GM12878 (cell line): ENCODE results near the gene UXS1. TPM values are rescaled to one million over a fixed set of nuclear protein-coding genes. Genes with fewer than 3 reads are reported as not detected.

Source experiments
- ATAC-seq: fragments of 200-7000 bp; cut with Tn5 transposase; 3 replicates; pipeline ENCODE4 v1.9.1; 2020; ENCODE audit warnings: mild to moderate bottlenecking, moderate library complexity
- BruUV-seq: library from RNA; stranded (reverse); fragments of 400-500 nt; replicated peaks from 2 replicates; lab custom pipeline; 2021; lab: Mats Ljungman, UMichigan
- CTCF ChIA-PET: fragments of 300-600 bp; sonication (Branson Sonifier 250); formaldehyde crosslinking; extraction: SDS; loops from one replicate; lab custom pipeline; 2021; ENCODE audit warnings: inconsistent platforms; lab: Yijun Ruan, JAX
- POLR2A ChIA-PET: fragments of 350-600 bp; formaldehyde crosslinking; extraction: SDS; loops from one replicate; lab custom pipeline; 2021; ENCODE audit warnings: inconsistent platforms; lab: Charles Lee
- RAD21 ChIA-PET: fragments of 300-600 bp; sonication (Branson Sonifier 250); formaldehyde crosslinking; loops from one replicate; lab custom pipeline; 2023; ENCODE audit warnings: antibody characterized with exemption; ENCODE audit not compliant: unreplicated experiment; lab: Charles Lee
- SMC1A ChIA-PET: fragments of 300-600 bp; sonication (Branson Sonifier 250); formaldehyde crosslinking; loops from one replicate; lab custom pipeline; 2023; ENCODE audit not compliant: unreplicated experiment, uncharacterized antibody; lab: Charles Lee
- DNase-seq: peaks from one replicate; pipeline ENCODE4 v3.0.0-alpha.2; 2011; ENCODE audit warnings: low read depth, low spot score
- FAIRE-seq: peaks from 3 replicates; lab custom pipeline; 2011; peaks lifted over from hg19 to GRCh38; lab: Jason Lieb, UNC
- H2AFZ ChIP-seq: 2 replicates; pipeline ENCODE4 v1.6.0; 2011; ENCODE audit warnings: low read depth, low read length, control low read depth; ENCODE audit not compliant: control insufficient read depth
- H3K27ac ChIP-seq: 2 replicates; pipeline ENCODE4 v1.5.1; 2011; ENCODE audit warnings: control low read depth; ENCODE audit not compliant: control insufficient read depth, insufficient read depth
- H3K27me3 ChIP-seq, 2 experiments: replicated peaks in 1 of 2; 2 replicates each; pipeline versions ENCODE4 v1.6.0 to v1.6.1; 2011; ENCODE audit warnings: low read length in 1 of 2; ENCODE audit not compliant: control insufficient read depth in 2 of 2, insufficient read depth in 2 of 2
- H3K36me3 ChIP-seq, 2 experiments: 2 replicates each; pipeline ENCODE4 v1.5.1; 2011; ENCODE audit warnings: low read length in 1 of 2; ENCODE audit not compliant: control insufficient read depth in 2 of 2, insufficient read depth in 2 of 2
- H3K4me1 ChIP-seq: 2 replicates; pipeline ENCODE4 v1.6.1; 2011; ENCODE audit warnings: mild to moderate bottlenecking, low read length, moderate library complexity, mixed read lengths; ENCODE audit not compliant: control insufficient read depth, insufficient read depth
- H3K4me2 ChIP-seq: 2 replicates; pipeline ENCODE4 v1.6.0; 2011; ENCODE audit warnings: control low read depth; ENCODE audit not compliant: control insufficient read depth, insufficient read depth
- H3K4me3 ChIP-seq: fragments of 200-600 bp; sonication (generic); 2 replicates; pipeline ENCODE4 v1.5.1; 2016
- H3K79me2 ChIP-seq: 2 replicates; pipeline ENCODE4 v1.6.0; 2011; ENCODE audit warnings: low read length; ENCODE audit not compliant: control insufficient read depth, insufficient read depth
- H3K9ac ChIP-seq: 2 replicates; pipeline ENCODE4 v1.8.0; 2011; ENCODE audit warnings: low read length, control low read depth, mixed read lengths; ENCODE audit not compliant: control insufficient read depth, insufficient read depth
- H3K9me3 ChIP-seq: replicated peaks from 3 replicates; pipeline ENCODE4 v1.5.1; 2011; ENCODE audit warnings: mild to moderate bottlenecking, low read length; ENCODE audit not compliant: control insufficient read depth, insufficient read depth
- H4K20me1 ChIP-seq: 2 replicates; pipeline ENCODE4 v1.6.0; 2011; ENCODE audit not compliant: control insufficient read depth, insufficient read depth
- ATF7 ChIP-seq: fragments of 450-650 bp; IDR thresholded peaks from 2 replicates; pipeline ENCODE4 v1.6.1; 2016; ENCODE audit warnings: low read depth, mild to moderate bottlenecking
- CREB1 ChIP-seq: IDR thresholded peaks from 2 replicates; pipeline ENCODE4 v1.6.1; 2012; ENCODE audit warnings: low read depth, mild to moderate bottlenecking, inconsistent platforms
- EGR1 ChIP-seq, 2 experiments: IDR thresholded peaks; 1 replicate in 1 of 2; 2 replicates in 1 of 2; pipeline ENCODE4 v1.6.1; 2011 to 2012; ENCODE audit warnings: low read depth in 2 of 2, low read length in 2 of 2, borderline replicate concordance in 1 of 2, mild to moderate bottlenecking in 1 of 2, moderate library complexity in 1 of 2
- LARP7 ChIP-seq: fragments of 450-650 bp; IDR thresholded peaks from 2 replicates; pipeline ENCODE4 v1.6.1; 2017; ENCODE audit warnings: mild to moderate bottlenecking
- NR2F1 ChIP-seq: fragments of 450-650 bp; conservative IDR thresholded peaks from 2 replicates; pipeline ENCODE4 v1.6.1; 2017; ENCODE audit warnings: mild to moderate bottlenecking
- SMARCA5 ChIP-seq: fragments of 450-650 bp; IDR thresholded peaks from 2 replicates; pipeline ENCODE4 v1.6.1; 2017; ENCODE audit warnings: mild to moderate bottlenecking
- SPI1 ChIP-seq: IDR thresholded peaks from 2 replicates; pipeline ENCODE4 v1.6.1; 2011; ENCODE audit warnings: low read depth, mild to moderate bottlenecking, low read length, moderate library complexity, borderline replicate concordance; ENCODE audit not compliant: insufficient read depth
- SRF ChIP-seq, 2 experiments: IDR thresholded peaks; 2 replicates each; pipeline ENCODE4 v1.6.1; 2011; ENCODE audit warnings: low read depth in 2 of 2, low read length in 2 of 2, mild to moderate bottlenecking in 1 of 2, moderate library complexity in 1 of 2
- TARDBP ChIP-seq: IDR thresholded peaks from 2 replicates; pipeline ENCODE4 v1.6.1; 2016; ENCODE audit warnings: borderline replicate concordance
- WGBS: methylation state at CpG from one replicate; pipeline ENCODE4 v1.1.6; 2016; ENCODE audit warnings: low lambda C conversion rate; ENCODE audit not compliant: insufficient replicate concordance, insufficient coverage; ENCODE audit errors: missing lambda C conversion rate; 5-methylcytosine and 5-hydroxymethylcytosine counted together
- in situ Hi-C: fragments of 300-500 bp; cut with MboI; formaldehyde crosslinking; loops from 9 replicates; pipeline ENCODE4 v1.14.3; 2018; ENCODE audit warnings: mixed read lengths
- intact Hi-C: fragments of 100-400 bp; cut with micrococcal nuclease; formaldehyde crosslinking; loops from one replicate; pipeline ENCODE4 v1.14.2; 2022; ENCODE audit not compliant: unreplicated experiment
- polyA plus RNA-seq, 11 experiments: library from polyadenylated mRNA; depleted of rRNA in 4 of 11; unstranded in 6 of 11; stranded (reverse) in 5 of 11; fragments of >200 nt; fragmentation: Nextera tagmentation in 4 of 11; fragmentation: Illumina TruSeq in 1 of 11; extraction: Ambion mirVana in 4 of 11; extraction: Trizol in 1 of 11; gene quantifications; 1 replicate in 1 of 11; 2 replicates in 10 of 11; pipeline versions ENCODE4 v1.2.1 to v1.2.3, GENCODE V29; 2011 to 2016; ENCODE audit warnings: inconsistent platforms in 2 of 11, missing spikeins in 2 of 11, low read depth in 1 of 11
- total RNA-seq, 4 experiments: library from RNA; depleted of rRNA in 3 of 4; stranded (reverse); fragments of >200 nt in 3 of 4; fragmentation: Illumina TruSeq in 1 of 4; extraction: Trizol in 1 of 4; gene quantifications; 2 replicates each; pipeline versions ENCODE4 v1.2.1 to v1.2.3, GENCODE V29; 2013 to 2021

Gene UXS1
- total and polyA plus RNA-seq, 10 of the 15 experiments (the other 5 are each of a cell fraction or from before 2014, with no cell fraction given): 6.0 to 25.4 (median 24.0) TPM

GRCh38 chr2:106106622-106107508 lies 87.2 kb downstream of the UXS1 start:
- ChIA-PET SMC1A (interaction anchor here (1.1 to 2.8 kb wide), 5 partner anchors 13 to 476 kb away, joined by 3 to 11 read pairs (median 4); no protein-coding TSS in a partner anchor), RAD21 (interaction anchor here (0.8 to 2.3 kb wide), 5 partner anchors 13 to 475 kb away, joined by 3 to 10 read pairs (median 4); no protein-coding TSS in a partner anchor), POLR2A (interaction anchor here (0.8 kb wide), 1 partner anchor 86 kb away, joined by 3 read pairs; no protein-coding TSS in a partner anchor), CTCF (interaction anchor here (0.6 to 4.3 kb wide), 7 partner anchors 41 to 476 kb away, joined by 3 to 30 read pairs (median 4); no protein-coding TSS in a partner anchor)
- DNase-seq (no peak), ATAC-seq (peak; percentile 65), FAIRE-seq (no peak)
- TF ChIP-seq CREB1 (peak; percentile 29; the same call in 1 of the 2 replicates), ATF7 (peak; percentile 52; the same call in 1 of the 2 replicates), LARP7 (no peak), SMARCA5 (peak; percentile 51; the same call in 1 of the 2 replicates), EGR1 (IDR thresholded peaks at IDR 0.05; ENCODE audit: borderline replicate concordance in 1 of 2, low read depth in 2 of 2, low read length in 2 of 2) (peak in 1 of 2 experiments; percentile 29; a peak in 1 of 3 replicates), SPI1 (no peak), SRF (IDR thresholded peaks at IDR 0.05; ENCODE audit: low read depth in 2 of 2, low read length in 2 of 2) (no peak), TARDBP (no peak), NR2F1 (peak; percentile 59)
- Histone ChIP-seq H3K27ac (peak overlapping the region; percentile 61), H3K4me2 (peak overlapping the region; percentile 68), H3K4me1 (peaks cover 16% of the 10 kb centered on the region), H3K9ac (peak overlapping the region; percentile 27), H2AFZ (no peak overlapping the region), H3K4me3 (no peak overlapping the region), H3K36me3 (peaks cover 3 to 15% of the 10 kb centered on the region in 2 experiments), H3K27me3 (no peaks in the 10 kb centered on the region), H3K79me2 (no peaks in the 10 kb centered on the region), H3K9me3 (no peaks in the 10 kb centered on the region), H4K20me1 (no peaks in the 10 kb centered on the region)
- intact Hi-C loops (loop anchor here (2.0 to 10.0 kb wide), 3 partner anchors 86 to 368 kb away; no protein-coding TSS in a partner anchor), in situ Hi-C loops (loop anchor here (5.0 to 10.0 kb wide), 2 partner anchors 368 to 435 kb away; no protein-coding TSS in a partner anchor)
- no TSS peak for BruUV-seq
- WGBS: 70% methylated on average over 12 of the region's 12 CpGs
